GM12878 (cell line): Measurements from ENCODE around the gene AMN. TPM values are rescaled to one million over a fixed set of nuclear protein-coding genes. Genes with fewer than 3 reads are reported as not detected.

Experiments used
- ATAC-seq: fragments of 200-7000 bp; cut with Tn5 transposase; 3 replicates; pipeline ENCODE4 v1.9.1; 2020; ENCODE audit warnings: mild to moderate bottlenecking, moderate library complexity
- BruUV-seq: library from RNA; stranded (reverse); fragments of 400-500 nt; replicated peaks from 2 replicates; lab custom pipeline; 2021; lab: Mats Ljungman, UMichigan
- CTCF ChIA-PET: fragments of 300-600 bp; sonication (Branson Sonifier 250); formaldehyde crosslinking; extraction: SDS; loops from one replicate; lab custom pipeline; 2021; ENCODE audit warnings: inconsistent platforms; lab: Yijun Ruan, JAX
- POLR2A ChIA-PET: fragments of 350-600 bp; formaldehyde crosslinking; extraction: SDS; loops from one replicate; lab custom pipeline; 2021; ENCODE audit warnings: inconsistent platforms; lab: Charles Lee
- RAD21 ChIA-PET: fragments of 300-600 bp; sonication (Branson Sonifier 250); formaldehyde crosslinking; loops from one replicate; lab custom pipeline; 2023; ENCODE audit warnings: antibody characterized with exemption; ENCODE audit not compliant: unreplicated experiment; lab: Charles Lee
- SMC1A ChIA-PET: fragments of 300-600 bp; sonication (Branson Sonifier 250); formaldehyde crosslinking; loops from one replicate; lab custom pipeline; 2023; ENCODE audit not compliant: unreplicated experiment, uncharacterized antibody; lab: Charles Lee
- DNase-seq: peaks from one replicate; pipeline ENCODE4 v3.0.0-alpha.2; 2011; ENCODE audit warnings: low read depth, low spot score
- FAIRE-seq: peaks from 3 replicates; lab custom pipeline; 2011; peaks lifted over from hg19 to GRCh38; lab: Jason Lieb, UNC
- H2AFZ ChIP-seq: 2 replicates; pipeline ENCODE4 v1.6.0; 2011; ENCODE audit warnings: low read depth, low read length, control low read depth; ENCODE audit not compliant: control insufficient read depth
- H3K27ac ChIP-seq: 2 replicates; pipeline ENCODE4 v1.5.1; 2011; ENCODE audit warnings: control low read depth; ENCODE audit not compliant: control insufficient read depth, insufficient read depth
- H3K27me3 ChIP-seq, 2 experiments: replicated peaks in 1 of 2; 2 replicates each; pipeline versions ENCODE4 v1.6.0 to v1.6.1; 2011; ENCODE audit warnings: low read length in 1 of 2; ENCODE audit not compliant: control insufficient read depth in 2 of 2, insufficient read depth in 2 of 2
- H3K36me3 ChIP-seq, 2 experiments: 2 replicates each; pipeline ENCODE4 v1.5.1; 2011; ENCODE audit warnings: low read length in 1 of 2; ENCODE audit not compliant: control insufficient read depth in 2 of 2, insufficient read depth in 2 of 2
- H3K4me1 ChIP-seq: 2 replicates; pipeline ENCODE4 v1.6.1; 2011; ENCODE audit warnings: mild to moderate bottlenecking, low read length, moderate library complexity, mixed read lengths; ENCODE audit not compliant: control insufficient read depth, insufficient read depth
- H3K4me2 ChIP-seq: 2 replicates; pipeline ENCODE4 v1.6.0; 2011; ENCODE audit warnings: control low read depth; ENCODE audit not compliant: control insufficient read depth, insufficient read depth
- H3K4me3 ChIP-seq: fragments of 200-600 bp; sonication (generic); 2 replicates; pipeline ENCODE4 v1.5.1; 2016
- H3K79me2 ChIP-seq: 2 replicates; pipeline ENCODE4 v1.6.0; 2011; ENCODE audit warnings: low read length; ENCODE audit not compliant: control insufficient read depth, insufficient read depth
- H3K9ac ChIP-seq: 2 replicates; pipeline ENCODE4 v1.8.0; 2011; ENCODE audit warnings: low read length, control low read depth, mixed read lengths; ENCODE audit not compliant: control insufficient read depth, insufficient read depth
- H3K9me3 ChIP-seq: replicated peaks from 3 replicates; pipeline ENCODE4 v1.5.1; 2011; ENCODE audit warnings: mild to moderate bottlenecking, low read length; ENCODE audit not compliant: control insufficient read depth, insufficient read depth
- H4K20me1 ChIP-seq: 2 replicates; pipeline ENCODE4 v1.6.0; 2011; ENCODE audit not compliant: control insufficient read depth, insufficient read depth
- CBFB ChIP-seq: IDR thresholded peaks from 2 replicates; pipeline ENCODE4 v1.6.1; 2016; ENCODE audit warnings: antibody characterized with exemption, low read depth
- ESRRA ChIP-seq: IDR thresholded peaks from 2 replicates; pipeline ENCODE4 v1.6.1; 2012; ENCODE audit warnings: mild to moderate bottlenecking, low read length, improper control_type of control experiment
- FOXK2 ChIP-seq: fragments of 450-650 bp; IDR thresholded peaks from 2 replicates; pipeline ENCODE4 v1.6.1; 2017; ENCODE audit warnings: mild to moderate bottlenecking, moderate library complexity
- IKZF2 ChIP-seq, 2 experiments: fragments of 450-650 bp; IDR thresholded peaks; 2 replicates each; pipeline ENCODE4 v1.6.1; 2017; ENCODE audit warnings: mild to moderate bottlenecking in 2 of 2, moderate library complexity in 2 of 2
- POLR2A ChIP-seq: IDR thresholded peaks from 2 replicates; pipeline ENCODE4 v1.6.1; 2011; ENCODE audit warnings: low read depth, mild to moderate bottlenecking, low read length
- POLR2AphosphoS5 ChIP-seq: IDR thresholded peaks from 2 replicates; pipeline ENCODE4 v1.6.1; 2011; ENCODE audit warnings: mild to moderate bottlenecking, low read length, inconsistent platforms
- RAD21 ChIP-seq: IDR thresholded peaks from 2 replicates; pipeline ENCODE4 v1.6.1; 2011; ENCODE audit warnings: mild to moderate bottlenecking, low read depth, low read length, moderate library complexity; ENCODE audit not compliant: insufficient read depth
- SREBF1 ChIP-seq: IDR thresholded peaks from 2 replicates; pipeline ENCODE4 v1.6.1; 2012; ENCODE audit warnings: mild to moderate bottlenecking, low read length
- WGBS: methylation state at CpG from one replicate; pipeline ENCODE4 v1.1.6; 2016; ENCODE audit warnings: low lambda C conversion rate; ENCODE audit not compliant: insufficient replicate concordance, insufficient coverage; ENCODE audit errors: missing lambda C conversion rate; 5-methylcytosine and 5-hydroxymethylcytosine counted together
- in situ Hi-C: fragments of 300-500 bp; cut with MboI; formaldehyde crosslinking; loops from 9 replicates; pipeline ENCODE4 v1.14.3; 2018; ENCODE audit warnings: mixed read lengths
- intact Hi-C: fragments of 100-400 bp; cut with micrococcal nuclease; formaldehyde crosslinking; loops from one replicate; pipeline ENCODE4 v1.14.2; 2022; ENCODE audit not compliant: unreplicated experiment
- polyA plus RNA-seq, 11 experiments: library from polyadenylated mRNA; depleted of rRNA in 4 of 11; unstranded in 6 of 11; stranded (reverse) in 5 of 11; fragments of >200 nt; fragmentation: Nextera tagmentation in 4 of 11; fragmentation: Illumina TruSeq in 1 of 11; extraction: Ambion mirVana in 4 of 11; extraction: Trizol in 1 of 11; gene quantifications; 1 replicate in 1 of 11; 2 replicates in 10 of 11; pipeline versions ENCODE4 v1.2.1 to v1.2.3, GENCODE V29; 2011 to 2016; ENCODE audit warnings: inconsistent platforms in 2 of 11, missing spikeins in 2 of 11, low read depth in 1 of 11
- total RNA-seq, 4 experiments: library from RNA; depleted of rRNA in 3 of 4; stranded (reverse); fragments of >200 nt in 3 of 4; fragmentation: Illumina TruSeq in 1 of 4; extraction: Trizol in 1 of 4; gene quantifications; 2 replicates each; pipeline versions ENCODE4 v1.2.1 to v1.2.3, GENCODE V29; 2013 to 2021

Gene AMN
- total and polyA plus RNA-seq, 10 of the 15 experiments (the other 5 are each of a cell fraction or from before 2014, with no cell fraction given) = 0.03 to 0.33 (median 0.11) TPM; not detected in 6

DNA sequence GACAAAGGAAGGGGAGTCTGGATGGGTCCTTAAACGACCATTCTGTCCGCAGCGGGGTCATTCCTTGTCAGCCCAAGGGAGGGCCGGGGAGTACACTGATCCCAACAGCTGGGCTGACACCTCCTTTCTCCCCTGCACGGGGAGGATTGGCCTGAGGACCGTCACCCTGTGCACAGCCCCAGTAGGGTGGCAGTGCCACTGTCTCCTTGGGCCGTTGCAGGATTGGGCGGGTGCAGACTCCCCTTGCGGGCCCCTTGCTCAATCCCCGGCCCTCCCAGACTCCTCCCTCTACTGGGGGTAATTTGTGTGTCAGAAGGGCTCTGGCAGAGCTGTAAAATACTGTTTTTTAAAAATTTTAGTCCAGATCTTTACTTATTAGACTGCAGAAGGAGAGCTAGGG is 12.6 kb upstream of the AMN start (continued):
- no peak for TF ChIP-seq SREBF1

DNA sequence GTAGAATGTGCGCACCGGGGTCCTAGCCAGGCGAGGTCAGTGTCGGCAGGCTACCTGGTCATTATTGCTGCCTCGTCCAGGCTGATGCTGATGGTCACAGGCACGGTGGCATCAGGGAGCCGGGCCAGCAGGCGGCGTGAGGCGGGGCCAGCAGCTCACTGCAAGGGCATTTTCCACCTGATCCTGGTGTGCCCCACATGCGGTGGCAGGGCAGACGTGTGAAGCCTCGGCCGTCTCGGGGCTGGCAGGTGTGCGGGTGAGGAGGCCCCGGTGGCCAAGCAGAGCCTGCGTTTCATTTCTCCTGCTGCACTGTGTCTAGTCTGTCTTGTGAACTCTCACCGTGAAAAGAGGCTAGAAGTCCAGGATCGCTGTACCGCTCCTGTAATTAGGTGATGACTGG is 12.0 kb upstream of the AMN start:
- H2AFZ ChIP-seq = no peak overlapping the region
- WGBS = 97% methylated on average over 21 of the region's 21 CpGs
- TF ChIP-seq IKZF2 (IDR thresholded peaks at IDR 0.05) = no peak
- TF ChIP-seq SREBF1 = no peak
- TF ChIP-seq RAD21 = no peak
- no peak for TF ChIP-seq ESRRA
- TF ChIP-seq POLR2AphosphoS5 = 0 out of 2 replicates have a peak, but pooled peaks have one; percentile 46
- TF ChIP-seq POLR2A = peak; percentile 66
- TF ChIP-seq CBFB = no peak
- no peak for TF ChIP-seq FOXK2
- ChIA-PET RAD21 (interaction anchor here (0.6 kb wide), 1 partner anchor 48 kb away, joined by 3 read pairs; no protein-coding TSS in a partner anchor), CTCF (interaction anchor here (1.9 kb wide), 1 partner anchor 216 kb away, joined by 6 read pairs; no protein-coding TSS in a partner anchor), SMC1A (no interaction called here), POLR2A (no interaction called here)
- intact Hi-C loops (loop anchor here (10.0 kb wide), 2 partner anchors 316 to 386 kb away; partner anchors contain the start of gene RCOR1), in situ Hi-C loops (loop anchor here (5.0 kb wide), 1 partner anchor 213 kb away; no protein-coding TSS in a partner anchor)
- no peaks in the 10 kb centered on the region for H4K20me1 ChIP-seq
- no peaks in the 10 kb centered on the region for H3K27me3 ChIP-seq
- H3K4me2 ChIP-seq = no peak overlapping the region
- no peak overlapping the region for H3K9ac ChIP-seq
- no TSS peak for BruUV-seq
- no peak for ATAC-seq
- DNase-seq = no peak
- no peaks in the 10 kb centered on the region for H3K79me2 ChIP-seq
- H3K9me3 ChIP-seq = no peaks in the 10 kb centered on the region
- H3K36me3 ChIP-seq = peaks cover 13 to 16% of the 10 kb centered on the region in 2 experiments
- H3K27ac ChIP-seq = no peak overlapping the region
- FAIRE-seq = no peak
- no peak overlapping the region for H3K4me3 ChIP-seq
- H3K4me1 ChIP-seq = peaks cover 7% of the 10 kb centered on the region; the same call in 1 of the 2 replicates
